ENCODE data around the gene FAT3. TPM values are rescaled to one million over a fixed set of nuclear protein-coding genes. Genes with fewer than 3 reads are reported as not detected.

Gene FAT3
- total RNA-seq, 4 donors from 2014 or later, result 14.8 to 90.1 (median 48.5) TPM

GRCh38 chr11:92267278-92267677, 42.7 kb downstream of the FAT3 start:
- Histone ChIP-seq H3K9me3 (no peaks in the 10 kb centered on the region), H3K27me3 (no peaks in the 10 kb centered on the region), H3K4me1 (peaks cover 0 to 4% (median 0%) of the 10 kb centered on the region in 3 donors), H3K27ac (no peak overlapping the region), H3K36me3 (no peaks in the 10 kb centered on the region), H3K4me3 (no peak overlapping the region)
- no peak for TF ChIP-seq CTCF (IDR thresholded peaks at IDR 0.05)
- no peak for TF ChIP-seq POLR2A (IDR thresholded peaks at IDR 0.05)
- no peak for TF ChIP-seq POLR2AphosphoS5 (IDR thresholded peaks at IDR 0.05)
- no peak for TF ChIP-seq EP300 (IDR thresholded peaks at IDR 0.05)
- 89 to 92% methylated on average over 2 of the region's 2 CpGs for WGBS, 2 donors (ENCODE audit: low coverage in 1 of 2)
- ATAC-seq, result no peak

- H3K9me3 ChIP-seq, result no peaks in the 10 kb centered on the region
- no peak for ATAC-seq
- H3K4me3 ChIP-seq, result no peak overlapping the region
- H3K27me3 ChIP-seq, result no peaks in the 10 kb centered on the region
- H3K27ac ChIP-seq, result no peak overlapping the region
- peaks cover 0 to 4% (median 0%) of the 10 kb centered on the region in 3 donors for H3K4me1 ChIP-seq
- TF ChIP-seq EP300 (IDR thresholded peaks at IDR 0.05), result no peak
- no peak for TF ChIP-seq CTCF (IDR thresholded peaks at IDR 0.05)
- TF ChIP-seq POLR2A (IDR thresholded peaks at IDR 0.05), result no peak
- TF ChIP-seq POLR2AphosphoS5 (IDR thresholded peaks at IDR 0.05), result no peak
- H3K36me3 ChIP-seq, result no peaks in the 10 kb centered on the region
Measured at GRCh38 chr11:92267968-92268367, 43.4 kb downstream of the FAT3 start.

- WGBS, 2 donors (ENCODE audit: low coverage in 1 of 2), result 67 to 92% methylated on average over 1 of the region's 1 CpG
- no peaks in the 10 kb centered on the region for H3K27me3 ChIP-seq
Measured at GRCh38 chr11:92268546-92268945, 43.9 kb downstream of the FAT3 start.

GRCh38 chr11:92269021-92269420, 44.4 kb downstream of the FAT3 start:
- no peaks in the 10 kb centered on the region for H3K9me3 ChIP-seq
- 69 to 76% methylated on average over 2 of the region's 2 CpGs for WGBS, 2 donors (ENCODE audit: low coverage in 1 of 2)

More at GRCh38 chr11:92268546-92268945, 43.9 kb downstream of the FAT3 start:
- H3K27ac ChIP-seq, result no peak overlapping the region
- TF ChIP-seq CTCF (IDR thresholded peaks at IDR 0.05) (no peak), POLR2A (IDR thresholded peaks at IDR 0.05) (no peak), EP300 (IDR thresholded peaks at IDR 0.05) (no peak), POLR2AphosphoS5 (IDR thresholded peaks at IDR 0.05) (no peak)
- no peak for ATAC-seq
- H3K9me3 ChIP-seq, result no peaks in the 10 kb centered on the region
- no peaks in the 10 kb centered on the region for H3K36me3 ChIP-seq
- peaks cover 0 to 4% (median 0%) of the 10 kb centered on the region in 3 donors for H3K4me1 ChIP-seq
- no peak overlapping the region for H3K4me3 ChIP-seq

More at GRCh38 chr11:92269021-92269420, 44.4 kb downstream of the FAT3 start:
- no peaks in the 10 kb centered on the region for H3K36me3 ChIP-seq
- peaks cover 0 to 4% (median 0%) of the 10 kb centered on the region in 3 donors for H3K4me1 ChIP-seq
- no peak for ATAC-seq
- no peaks in the 10 kb centered on the region for H3K27me3 ChIP-seq
- TF ChIP-seq CTCF (IDR thresholded peaks at IDR 0.05), result no peak
- TF ChIP-seq EP300 (IDR thresholded peaks at IDR 0.05), result no peak
- TF ChIP-seq POLR2AphosphoS5 (IDR thresholded peaks at IDR 0.05), result no peak
- no peak for TF ChIP-seq POLR2A (IDR thresholded peaks at IDR 0.05)
- H3K4me3 ChIP-seq, result no peak overlapping the region
- no peak overlapping the region for H3K27ac ChIP-seq
